Stimulated activated CD8-positive, alpha-beta memory T cell treated with anti-CD3 and anti-CD28 coated beads, Interleukin-4, amount 100 ng/mL, for 24 hours (primary cell): Measurements from ENCODE around the gene EIF5AL1.
"Not testable (repeated sequence)": the region's sequence is repeated elsewhere in the genome, so short reads cannot be mapped to it uniquely, and the experiment has no call there.

Source experiments
- DNase-seq: peaks from one replicate; pipeline ENCODE4 v3.0.0-alpha.2; 2020; ENCODE audit warnings: low read depth

EIF5AL1 gene

DNA sequence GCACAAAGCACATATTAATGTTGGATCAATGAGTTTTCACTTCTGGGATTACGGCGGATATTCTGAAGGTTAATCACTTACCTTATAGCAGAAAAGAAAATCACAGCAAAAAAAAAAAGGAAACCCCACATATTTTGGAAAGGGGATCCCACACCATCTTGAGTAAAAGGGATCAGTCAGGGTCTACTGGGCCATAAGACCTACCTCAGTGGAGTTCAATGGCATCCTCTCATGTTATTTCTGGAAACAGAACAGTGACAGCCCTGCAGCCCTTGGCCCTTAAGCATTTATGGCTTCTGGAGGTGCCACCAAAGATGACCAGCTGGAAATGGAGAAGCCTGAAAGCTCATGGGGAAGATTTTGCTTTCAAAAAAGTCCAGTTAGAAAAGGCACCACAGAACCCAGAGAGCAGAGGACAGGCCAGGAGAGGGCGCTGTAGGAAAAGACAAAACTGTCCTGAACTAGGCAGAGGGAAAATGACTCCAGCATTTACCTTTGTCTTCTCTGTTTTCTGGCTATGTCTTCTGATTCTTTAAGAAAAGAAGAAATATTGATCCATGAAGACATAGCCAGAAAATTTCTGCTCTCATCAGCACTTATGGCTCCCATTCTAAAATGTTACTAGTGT, 2.9 kb upstream of the EIF5AL1 start:
- DNase-seq = not testable (repeated sequence)

DNA sequence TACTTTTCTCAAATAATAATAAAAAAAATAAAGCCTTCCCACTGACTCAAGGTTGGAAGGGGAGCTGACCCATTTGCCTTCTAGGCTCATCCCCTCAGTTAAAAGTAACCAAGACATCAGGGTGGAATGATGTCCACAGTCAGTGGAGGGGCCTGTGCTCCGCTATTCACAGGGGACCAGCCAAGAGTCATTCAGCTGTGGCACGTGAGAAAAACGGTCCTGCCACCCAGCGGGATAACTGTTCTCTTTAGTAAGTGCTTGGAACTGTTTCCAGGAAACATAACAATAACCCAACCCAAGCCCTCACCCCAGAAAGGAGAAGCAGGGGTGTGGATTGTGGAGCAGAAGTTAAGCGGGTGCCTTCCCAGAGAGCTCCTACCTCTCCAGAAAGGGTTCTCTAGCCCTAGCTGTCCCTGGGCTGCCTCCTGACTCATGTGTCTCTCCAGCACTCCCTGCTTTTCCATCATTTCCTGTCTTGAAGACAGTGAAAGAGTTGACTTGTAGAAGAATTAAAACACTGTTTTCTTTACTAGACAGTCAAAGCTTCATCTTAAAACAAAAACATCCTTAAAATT, 2.3 kb upstream of the EIF5AL1 start:
- not testable (repeated sequence) for DNase-seq

DNA sequence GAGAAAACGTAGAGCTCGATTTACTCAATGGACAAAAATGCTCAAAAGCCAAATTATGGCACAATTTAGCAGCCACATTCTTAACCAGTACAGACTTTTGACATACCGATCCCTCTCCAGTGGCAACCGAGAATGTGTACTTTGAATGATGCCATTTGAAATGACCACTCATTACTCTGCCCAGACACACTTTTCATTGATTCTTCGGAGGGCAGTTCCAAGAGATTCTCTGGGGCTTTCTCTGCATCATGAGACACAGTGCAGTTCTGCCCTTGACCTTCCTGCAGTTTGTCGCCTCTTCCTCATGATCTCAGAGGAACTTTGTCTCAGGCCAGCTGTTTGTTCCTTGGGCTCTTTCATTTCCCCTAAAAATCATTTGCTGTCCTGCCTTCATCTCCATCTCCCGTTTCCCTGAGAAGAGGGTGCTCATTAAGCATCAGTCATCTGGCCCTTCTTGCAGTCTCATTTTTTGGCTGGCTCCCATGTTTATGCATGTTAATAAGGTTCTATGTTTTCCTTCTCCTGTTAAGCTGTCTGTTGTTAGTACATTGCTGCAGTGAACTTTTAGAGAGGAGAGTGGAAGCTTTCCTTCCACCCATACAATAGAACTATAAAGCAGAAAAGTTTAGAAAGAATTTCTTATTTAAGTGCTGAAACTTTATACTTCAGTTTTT, 4.3 kb downstream of the EIF5AL1 start:
- DNase-seq = not testable (repeated sequence)

DNA sequence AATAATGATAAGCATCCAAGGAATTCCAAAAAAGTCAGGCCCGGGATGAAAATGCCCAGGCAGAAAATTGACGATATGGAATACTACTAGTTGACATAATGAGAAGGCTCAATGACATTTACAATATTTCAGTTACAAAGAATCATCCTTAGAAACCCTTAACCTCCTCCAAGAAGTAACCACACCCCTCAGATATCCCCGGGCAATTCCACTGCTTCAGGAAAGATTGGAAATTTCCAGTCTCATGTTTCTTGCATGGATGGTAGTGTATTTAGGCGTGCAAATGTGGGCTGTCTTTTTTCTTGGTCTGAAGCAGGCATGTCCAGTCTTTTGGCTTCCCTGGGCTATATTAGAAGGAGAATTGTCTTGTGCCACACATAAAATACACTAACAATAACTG, 5.2 kb downstream of the EIF5AL1 start:
- not testable (repeated sequence) for DNase-seq

DNA sequence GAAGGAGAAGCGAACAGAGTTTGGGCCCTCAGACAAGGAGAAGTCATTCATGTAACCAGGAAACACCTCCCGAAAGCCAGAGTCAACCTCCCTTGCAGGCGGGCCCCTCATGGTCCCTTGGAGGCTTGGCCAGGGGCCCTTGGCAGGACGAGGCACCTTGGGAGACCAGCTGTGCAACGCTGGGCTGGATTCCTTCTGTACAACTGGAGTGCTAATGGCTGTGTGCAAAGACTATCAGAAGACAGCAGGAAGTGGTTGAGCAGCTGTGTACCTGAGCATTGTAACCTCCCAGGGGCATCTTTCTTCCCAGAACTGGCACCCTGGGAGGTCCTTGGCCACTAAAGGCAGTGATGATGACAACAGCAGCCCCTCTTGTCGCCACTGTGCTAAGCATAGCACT, 9.4 kb downstream of the EIF5AL1 start:
- not testable (repeated sequence) for DNase-seq

DNA sequence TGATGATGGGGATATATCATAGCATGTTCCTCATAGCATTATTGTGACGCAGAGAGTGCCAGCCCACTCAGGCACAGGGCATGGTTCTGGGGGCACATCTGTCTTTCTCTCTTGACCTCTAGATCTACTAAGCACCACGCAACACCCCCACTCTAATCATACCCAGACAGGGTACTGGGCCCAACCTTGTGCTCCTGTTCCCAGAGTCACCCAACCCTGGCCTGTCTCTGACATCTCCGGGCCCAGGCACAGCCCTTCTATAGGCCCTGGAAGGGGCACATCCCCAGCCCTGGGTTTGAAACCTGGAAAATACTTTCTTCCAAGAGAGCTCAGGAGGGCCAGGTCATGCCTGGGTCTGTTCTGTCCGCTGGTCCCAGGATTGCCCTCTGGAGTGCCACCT, 10.1 kb downstream of the EIF5AL1 start:
- DNase-seq = not testable (repeated sequence)

DNA sequence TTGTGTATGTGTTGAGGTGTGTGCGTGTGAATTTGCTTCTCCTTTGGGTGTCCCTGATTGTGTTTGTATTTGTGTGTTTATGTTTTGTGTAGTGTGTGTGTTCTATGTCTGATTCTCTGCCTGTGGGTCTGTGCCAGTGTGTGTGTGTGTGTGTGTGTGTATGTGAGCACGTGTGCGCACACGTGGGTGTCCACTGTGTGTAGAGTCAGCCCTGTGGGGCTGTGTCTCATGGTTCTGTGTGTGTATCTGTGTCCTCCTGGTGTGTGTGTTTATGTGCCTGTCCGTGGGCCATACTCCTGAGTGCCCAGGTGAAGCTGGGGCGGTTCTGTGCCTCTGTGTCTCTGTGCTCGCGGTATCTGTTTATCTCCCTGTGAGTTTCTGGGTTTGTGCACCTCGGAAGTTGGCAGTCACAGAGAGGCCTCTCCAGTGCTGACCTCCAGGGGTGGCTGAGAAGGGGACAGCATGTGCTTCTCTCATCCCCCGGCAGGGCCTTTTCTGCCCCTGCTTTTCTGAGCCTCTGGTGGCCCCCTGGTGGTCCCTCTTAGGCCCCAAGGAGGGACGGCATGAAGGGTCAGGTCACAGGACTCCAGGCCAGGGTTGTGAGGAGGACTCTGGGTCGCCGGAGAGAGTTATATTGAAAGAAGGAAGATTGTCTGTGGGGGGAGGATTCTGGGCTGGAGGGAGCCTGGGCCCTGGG, 11.0 kb downstream of the EIF5AL1 start:
- not testable (repeated sequence) for DNase-seq

DNA sequence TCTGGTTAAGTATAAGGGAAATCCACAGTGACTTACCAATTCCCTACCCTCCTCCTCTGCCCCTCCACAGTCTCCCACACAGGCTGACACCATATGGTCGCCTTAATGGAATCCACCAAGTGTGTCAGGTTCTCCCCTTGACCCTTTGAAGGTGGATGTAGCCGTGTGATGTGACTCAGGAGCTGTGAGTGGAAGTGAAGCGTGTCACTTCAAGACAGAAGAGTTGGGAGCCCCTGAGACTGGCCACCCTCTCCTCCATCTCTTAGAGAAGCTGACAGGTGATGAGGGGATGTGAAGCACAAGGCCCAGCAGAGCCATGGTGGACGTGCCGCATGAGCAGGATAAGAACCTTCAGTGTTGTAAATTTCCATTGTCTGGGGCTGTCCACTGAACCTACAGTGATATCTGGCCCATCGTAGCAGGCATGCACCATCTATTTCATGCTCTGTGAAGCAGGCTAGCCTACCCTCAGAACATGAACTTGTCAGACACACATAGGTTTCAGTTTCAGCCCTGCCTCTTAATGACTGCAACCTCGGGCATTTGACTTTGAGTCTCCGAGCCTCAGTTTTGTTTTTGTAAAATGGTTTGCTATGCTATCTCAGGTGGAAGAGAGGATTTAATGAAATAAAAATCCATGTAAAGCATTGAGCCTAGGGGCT, 12.8 kb downstream of the EIF5AL1 start:
- DNase-seq = not testable (repeated sequence)

DNA sequence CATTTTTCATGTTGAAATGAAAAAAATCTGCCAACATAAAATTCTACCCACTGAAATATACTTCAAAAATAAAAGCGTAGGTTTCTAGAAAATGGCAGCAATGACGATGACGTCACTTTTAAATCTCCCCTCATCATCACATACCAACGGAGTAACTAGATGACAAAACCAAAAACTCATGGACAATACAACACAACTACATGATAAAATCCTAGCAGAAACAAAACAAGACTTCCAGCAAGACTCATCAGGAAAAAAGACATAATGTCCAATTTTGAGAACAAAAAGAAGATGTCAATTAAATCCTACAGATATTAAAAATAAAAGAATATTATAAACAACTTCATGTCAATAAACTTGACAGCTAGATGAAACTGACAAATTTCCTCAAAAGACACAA, 15.9 kb downstream of the EIF5AL1 start:
- DNase-seq = not testable (repeated sequence)

DNA sequence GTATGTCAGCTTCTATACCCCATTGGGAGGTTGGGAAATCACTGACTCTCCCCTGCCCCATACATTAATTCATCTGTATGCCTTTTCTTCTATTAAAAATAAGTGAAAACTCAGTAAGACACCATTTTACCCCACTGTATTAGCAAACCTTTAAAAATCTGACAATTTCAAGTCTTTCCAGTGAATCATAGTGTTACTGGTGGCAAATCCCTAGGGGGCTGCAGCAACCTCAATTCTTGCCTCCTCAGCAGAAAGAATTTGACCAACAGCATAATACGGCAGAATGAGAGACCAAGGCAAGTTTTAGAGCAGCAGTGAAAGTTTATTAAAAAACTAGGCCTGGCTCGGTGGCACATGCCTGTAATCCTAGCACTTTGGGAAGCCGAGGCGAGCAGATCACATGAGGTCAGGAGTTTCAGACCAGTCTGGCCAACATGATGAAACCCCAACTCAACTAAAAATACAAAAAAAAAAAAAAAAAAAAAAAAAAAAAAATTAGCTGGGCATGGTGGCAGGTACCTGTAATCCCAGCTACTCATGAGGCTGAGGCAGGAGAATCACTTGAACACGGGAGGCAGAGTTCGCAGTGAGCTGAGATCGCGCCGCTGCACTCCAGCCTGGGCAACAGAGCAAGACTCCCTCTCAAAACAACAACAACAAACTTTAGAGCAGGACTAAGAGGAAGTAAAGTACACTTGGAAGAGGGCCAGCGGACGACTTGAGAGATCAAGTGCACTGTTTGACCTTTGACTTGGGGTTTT, 21.0 kb downstream of the EIF5AL1 start:
- not testable (repeated sequence) for DNase-seq

DNA sequence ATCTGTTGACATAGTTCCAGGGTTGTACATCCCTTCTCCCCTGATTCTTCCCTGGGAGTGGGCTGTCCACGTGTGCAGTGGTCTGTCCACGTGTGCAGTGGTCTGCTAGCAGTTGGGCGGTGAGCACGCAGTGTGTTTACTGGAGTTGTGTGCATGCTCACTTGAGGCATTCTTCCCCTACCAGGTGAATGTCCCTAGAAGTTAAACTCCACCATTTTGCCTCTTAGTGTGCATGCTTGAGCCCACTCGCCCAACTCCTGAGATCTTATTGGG, 21.5 kb downstream of the EIF5AL1 start:
- DNase-seq = not testable (repeated sequence)

DNA sequence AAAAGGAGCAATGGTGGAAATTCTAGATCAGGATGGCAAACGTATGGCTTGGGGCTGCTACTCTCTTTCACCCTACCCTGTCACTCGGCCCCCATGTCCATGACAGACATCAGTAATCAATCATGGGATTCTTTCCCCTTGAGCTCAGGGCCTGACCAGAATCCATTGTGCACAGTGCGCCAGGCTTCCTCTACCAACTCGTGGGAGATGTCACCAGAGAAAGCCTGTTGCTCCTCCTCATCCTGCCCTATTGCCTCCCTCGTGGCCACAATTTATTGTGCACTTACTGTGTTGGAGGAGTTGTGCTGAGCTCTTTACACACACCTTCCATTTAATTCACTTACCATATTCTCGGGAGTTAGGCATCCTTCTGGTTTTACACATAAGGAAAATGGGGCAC, 26.0 kb downstream of the EIF5AL1 start:
- DNase-seq = not testable (repeated sequence)

DNA sequence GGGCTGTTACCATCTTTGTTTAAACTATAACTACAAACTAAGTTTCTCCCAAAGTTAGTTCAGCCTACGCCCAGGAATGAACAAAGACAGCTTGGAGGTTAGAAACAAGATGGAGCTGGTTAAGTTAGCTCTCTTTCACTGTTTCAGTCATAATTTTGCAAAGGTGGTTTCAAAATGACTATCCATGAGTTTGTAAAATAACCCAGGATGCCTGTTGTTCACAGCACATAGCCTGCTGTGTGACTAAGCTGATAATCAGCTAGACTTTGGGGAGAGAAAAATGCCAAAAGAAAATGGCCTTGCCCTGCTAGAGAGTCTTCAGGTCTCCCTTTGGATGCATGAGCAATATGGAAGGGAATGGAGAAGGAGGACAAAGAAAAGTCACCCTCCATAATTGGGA, 28.6 kb downstream of the EIF5AL1 start:
- DNase-seq = not testable (repeated sequence)

DNA sequence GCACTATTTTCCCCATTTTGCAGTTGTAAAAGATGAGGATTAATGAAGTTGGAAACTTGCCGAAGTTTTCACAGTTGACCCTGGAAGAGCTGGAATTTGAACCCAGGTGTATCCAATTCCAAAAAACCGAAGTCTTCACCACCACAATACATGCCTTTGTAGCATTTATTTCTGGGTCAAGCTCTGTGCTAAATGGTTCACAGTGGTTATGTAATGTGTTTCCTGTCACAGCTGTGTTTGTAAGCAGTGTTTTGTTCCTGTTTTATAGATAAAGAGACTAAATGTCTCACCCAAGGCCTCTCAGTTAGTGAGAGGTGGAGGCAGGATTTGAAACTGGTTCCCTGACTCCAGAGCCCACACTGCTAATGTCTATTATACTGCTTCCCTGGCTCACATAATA, 30.3 kb downstream of the EIF5AL1 start:
- no peak for DNase-seq

DNA sequence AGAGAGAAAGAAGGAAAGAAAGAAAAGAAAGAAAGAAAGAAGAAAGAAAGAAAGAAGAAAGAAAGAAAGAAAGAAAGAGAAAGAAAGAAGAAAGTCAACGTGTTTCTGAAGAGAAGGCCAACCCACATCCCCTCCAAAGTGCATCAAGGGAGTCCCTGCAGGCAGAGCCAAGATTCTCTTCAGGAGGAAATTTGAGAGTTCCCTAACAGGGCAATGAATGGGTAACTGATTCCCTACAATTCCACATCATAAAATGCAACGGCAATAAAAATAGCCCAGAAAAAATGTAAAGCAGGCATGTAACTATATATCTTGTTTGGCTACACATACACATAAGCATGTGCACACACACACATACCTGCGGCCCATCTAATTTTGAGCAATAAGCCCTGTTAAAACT, 32.1 kb downstream of the EIF5AL1 start:
- DNase-seq = not testable (repeated sequence)

DNA sequence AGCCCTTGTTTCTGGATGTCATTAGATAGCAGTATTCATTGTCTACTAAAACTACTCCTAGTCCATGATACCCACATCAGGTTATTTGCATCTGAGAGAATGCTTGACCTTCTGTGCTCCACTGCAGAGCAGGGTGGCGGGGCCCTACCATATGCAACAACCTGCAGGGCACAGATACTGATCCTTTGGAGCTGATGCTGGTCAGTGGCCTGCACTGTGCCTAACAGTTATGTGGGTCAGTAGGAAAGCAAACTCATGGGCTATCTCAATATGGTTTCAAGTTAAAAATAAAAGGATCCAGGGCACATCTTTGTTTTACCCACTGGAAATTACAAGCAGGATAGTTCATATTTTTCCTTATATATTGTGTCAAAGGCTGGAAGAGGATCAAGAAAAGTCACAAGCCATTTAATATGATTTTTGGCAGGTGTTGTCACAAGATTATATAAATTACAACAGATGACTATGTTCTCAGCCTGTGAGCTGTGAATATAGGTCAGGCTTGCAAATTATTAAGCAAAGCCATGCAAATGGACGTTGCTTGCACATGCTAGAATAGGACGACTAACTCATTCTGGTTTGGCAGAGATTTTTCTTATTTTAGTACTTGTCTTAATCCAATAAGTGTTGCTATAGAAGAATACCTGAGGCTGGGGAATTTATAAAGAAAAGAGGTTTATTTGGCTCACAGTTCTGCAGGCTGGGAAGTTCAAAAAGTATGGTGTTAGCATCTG, 32.8 kb downstream of the EIF5AL1 start:
- DNase-seq = not testable (repeated sequence)

DNA sequence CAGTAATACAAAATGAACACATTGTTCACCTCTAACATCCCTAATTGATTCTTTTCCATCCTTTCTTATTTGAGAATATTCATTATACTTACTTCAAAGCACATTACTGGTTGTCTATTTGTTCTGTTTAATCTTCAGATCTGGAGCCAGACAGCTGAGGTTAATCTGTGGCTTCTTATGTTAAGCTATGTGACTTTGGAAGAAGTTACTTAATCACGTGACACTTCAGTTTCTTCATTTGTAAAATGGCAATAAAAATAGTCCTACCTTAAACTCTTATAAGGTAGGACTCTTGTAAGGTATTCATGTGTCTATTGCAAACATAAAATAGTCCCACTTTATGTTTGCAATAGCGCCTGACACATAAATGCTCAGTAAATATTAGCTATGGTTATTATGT, 34.8 kb downstream of the EIF5AL1 start:
- DNase-seq = not testable (repeated sequence)

DNA sequence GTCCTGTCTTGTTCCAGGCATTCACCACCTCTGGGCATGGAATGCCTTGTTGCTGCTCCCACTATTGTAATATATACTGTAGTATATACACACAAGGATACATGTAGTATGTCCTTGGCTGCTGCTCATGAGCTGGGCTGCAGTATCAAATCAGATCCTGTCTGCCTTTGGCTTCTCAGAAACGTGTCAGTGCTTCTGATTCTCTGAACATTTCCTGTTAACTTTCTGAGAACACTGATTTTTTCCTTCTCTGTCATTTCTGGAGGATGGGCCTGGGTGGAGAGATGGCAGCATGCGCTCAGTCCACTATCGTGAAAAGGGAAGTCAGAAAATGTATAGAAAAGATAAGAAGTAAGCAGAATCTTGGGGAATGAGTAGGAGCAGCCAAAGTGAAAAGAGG, 35.6 kb downstream of the EIF5AL1 start:
- DNase-seq = no peak

DNA sequence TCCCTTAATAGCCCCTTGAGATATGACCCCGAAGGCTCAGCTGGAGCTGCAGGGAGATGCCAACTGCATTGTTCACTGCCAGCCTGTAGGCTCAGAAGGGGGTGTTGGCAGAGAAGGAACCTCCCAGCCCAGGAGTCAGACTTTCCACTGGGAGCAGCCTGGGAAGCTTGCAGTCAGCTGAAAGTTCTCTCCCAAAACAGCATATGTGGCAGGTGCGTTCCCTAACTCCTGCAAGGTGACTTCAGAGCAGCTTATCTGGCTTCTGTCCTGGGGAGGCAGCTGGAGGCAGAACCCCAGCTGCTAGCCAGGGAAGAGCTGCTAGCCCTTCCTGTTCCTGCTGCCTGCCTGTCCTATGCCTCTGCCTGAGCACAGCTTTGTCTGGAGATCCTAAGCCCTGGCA, 39.8 kb downstream of the EIF5AL1 start:
- no peak for DNase-seq

DNA sequence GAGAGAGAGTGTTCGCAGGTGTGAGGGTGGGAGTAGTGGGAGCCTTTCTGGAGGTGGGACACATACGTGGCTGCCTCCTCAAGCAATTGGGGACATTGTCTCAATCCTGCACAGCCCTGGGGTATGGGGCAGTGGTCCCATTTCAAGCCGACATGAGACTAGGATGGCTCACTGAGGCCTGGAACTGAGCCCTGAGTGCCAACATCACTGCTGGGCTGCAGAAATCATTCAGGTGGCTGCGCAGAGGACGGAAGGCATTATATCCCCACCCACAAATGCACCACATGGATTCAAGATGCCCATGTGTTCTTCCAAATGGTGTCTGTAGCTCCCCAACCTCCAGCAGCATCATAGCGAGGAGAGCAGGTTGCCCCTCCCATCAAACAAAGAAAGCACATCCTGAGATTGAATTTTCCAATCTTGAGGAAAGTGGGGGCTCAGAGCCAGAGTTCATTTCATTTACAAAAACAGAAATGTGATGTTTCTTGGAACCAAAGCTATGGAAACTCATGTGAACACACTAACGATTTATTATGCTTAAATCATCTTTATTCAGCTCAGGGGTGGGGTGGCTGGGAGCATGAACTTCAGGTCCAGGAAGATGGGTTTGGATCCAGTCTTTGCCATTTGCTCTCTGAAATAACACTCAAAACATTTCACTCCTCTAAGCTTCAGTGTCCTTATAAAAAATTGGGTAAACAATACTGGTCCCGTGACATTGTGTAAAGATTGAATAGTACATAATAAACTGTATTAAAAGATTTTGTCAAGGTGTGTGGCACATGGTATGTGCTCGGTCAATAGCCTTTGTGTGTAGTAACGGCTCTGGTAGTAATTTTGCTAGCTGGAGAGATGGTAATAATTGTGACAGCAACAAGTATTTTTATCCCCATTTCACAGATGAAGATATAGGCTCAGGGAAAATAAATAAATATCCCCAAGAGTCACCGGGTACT, 43.3 kb downstream of the EIF5AL1 start:
- DNase-seq = no peak
